ENCODE measurements around the gene JAZF1.

- TF ChIP-seq EZH2phosphoT487 (IDR thresholded peaks at IDR 0.05; ENCODE audit: insufficient read depth, low read depth) (no peak), EZH2 (IDR thresholded peaks at IDR 0.05; ENCODE audit: insufficient read depth, poor library complexity, severe bottlenecking) (no peak)
Observed at GRCh38 chr7:28083998-28084985, 96.3 kb downstream of the JAZF1 start.

All from GM23248 (cell line).